G401.6 (cell line): ENCODE data around the gene DISC1.

Experiments used
- FAIRE-seq: peaks from 2 replicates; lab custom pipeline; 2012; peaks lifted over from hg19 to GRCh38; lab: Jason Lieb, UNC

The DISC1 gene

GRCh38 chr1:232009741-232010140 is 383.2 kb downstream of the DISC1 start:
- no peak for FAIRE-seq

DNA sequence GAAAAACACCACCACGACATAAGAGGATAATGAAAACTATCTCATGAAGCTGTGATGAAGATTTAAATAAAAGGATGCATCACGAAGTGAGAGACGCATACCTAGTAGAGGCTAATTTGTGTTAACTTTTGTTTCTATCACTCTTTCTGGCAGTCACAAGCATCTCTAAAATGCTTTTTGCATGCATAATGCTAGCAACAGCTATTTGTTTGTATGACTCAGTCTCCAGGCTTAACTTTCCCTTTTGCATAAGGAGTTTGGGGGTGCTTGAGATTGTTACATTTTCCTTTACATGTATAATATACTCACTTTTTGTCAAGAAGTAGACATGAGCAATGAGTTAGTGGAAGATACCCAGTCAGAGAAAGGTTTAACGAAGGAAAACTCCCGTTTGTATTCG is 385.4 kb downstream of the DISC1 start:
- FAIRE-seq, result no peak

DNA sequence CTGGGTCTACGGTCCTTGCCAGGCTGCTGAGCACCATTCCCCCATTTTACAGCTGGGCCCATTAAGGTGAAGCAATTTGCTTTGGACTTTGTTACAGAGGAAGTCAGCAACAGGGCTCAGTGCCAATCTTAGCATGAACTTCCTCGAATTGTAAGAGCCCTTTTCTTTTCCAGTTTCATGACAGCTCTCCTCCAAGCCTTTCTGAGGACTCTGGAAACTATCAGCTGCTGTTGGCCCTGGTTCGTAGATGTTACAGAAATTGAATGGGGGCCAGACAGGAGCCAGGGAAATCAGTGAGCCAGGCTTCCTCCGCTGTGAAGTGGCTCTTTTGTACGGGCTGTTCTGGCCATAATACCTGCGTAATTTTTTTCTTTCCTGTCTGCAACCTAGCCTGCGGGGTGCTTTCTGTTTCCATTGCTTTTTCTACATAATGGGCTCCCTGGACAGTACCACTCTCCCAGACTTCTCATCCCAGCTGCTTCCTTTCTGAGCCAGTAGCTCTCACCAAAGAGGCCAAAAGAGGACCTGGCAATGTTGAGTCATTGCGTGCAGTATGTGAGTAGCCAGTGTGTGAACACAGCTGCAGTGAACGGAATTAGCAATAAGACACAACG is 386.3 kb downstream of the DISC1 start:
- FAIRE-seq, result no peak

DNA sequence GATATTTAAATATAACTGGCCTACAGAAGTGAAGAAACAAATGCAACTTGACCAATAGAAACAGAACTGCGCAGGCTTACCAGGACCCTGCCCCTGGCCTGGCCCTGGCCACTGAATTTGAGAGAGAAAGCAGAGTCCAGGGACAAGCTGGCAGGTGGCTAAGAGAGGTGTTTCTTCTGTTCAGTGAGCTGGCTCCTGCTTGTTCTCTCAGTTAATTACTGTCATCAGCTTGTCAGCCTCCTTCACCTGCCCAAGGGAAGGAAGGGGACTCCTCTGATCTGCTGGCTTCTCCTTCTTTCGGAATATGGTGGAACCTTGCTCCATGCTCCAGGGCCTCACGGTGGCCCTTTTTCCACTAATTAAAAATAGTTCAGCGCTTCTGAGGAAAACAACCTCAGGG is 388.4 kb downstream of the DISC1 start:
- no peak for FAIRE-seq

DNA sequence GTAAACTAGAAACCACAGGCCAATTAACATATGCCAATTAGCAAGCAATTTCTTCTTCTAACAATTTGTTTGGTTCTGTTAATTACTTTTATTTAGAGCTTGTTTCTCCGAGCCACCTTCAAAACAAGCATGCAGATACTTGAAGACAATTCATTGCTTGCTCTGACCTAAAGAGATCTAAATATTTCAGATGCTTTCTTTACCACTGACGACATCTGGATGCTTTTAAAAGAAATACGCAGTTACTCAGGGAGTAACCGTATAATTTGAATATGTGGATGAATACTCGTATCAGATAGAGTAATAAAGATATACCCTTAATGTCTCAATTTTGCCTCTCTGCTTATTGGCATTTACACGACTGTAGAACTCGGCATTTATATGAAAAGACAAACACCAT is 390.0 kb downstream of the DISC1 start:
- no peak for FAIRE-seq

GRCh38 chr1:232017057-232017456 is 390.5 kb downstream of the DISC1 start:
- FAIRE-seq, result no peak

DNA sequence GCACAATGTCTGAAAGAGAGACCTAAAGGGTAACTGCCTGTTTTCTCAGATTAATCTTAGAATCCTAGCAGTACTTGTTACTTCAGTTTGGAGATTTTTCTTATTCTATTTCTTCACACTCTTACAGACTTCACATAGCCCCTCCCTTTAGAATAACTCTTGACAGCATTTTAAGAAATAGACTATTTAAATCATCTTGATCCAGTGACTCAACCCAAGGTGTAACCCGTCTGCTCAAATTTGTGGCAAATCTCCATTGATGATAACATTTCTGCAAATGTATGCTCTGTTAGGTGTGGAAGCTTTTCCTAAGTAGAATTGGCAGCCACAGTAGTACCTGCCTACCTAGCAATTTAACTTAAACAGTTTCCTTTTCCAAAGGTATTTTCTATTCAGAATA is 391.2 kb downstream of the DISC1 start:
- FAIRE-seq, result no peak

- FAIRE-seq, result no peak
These were observed 391.8 kb downstream of the DISC1 start for GRCh38 chr1:232018231-232019025.

- no peak for FAIRE-seq
These were observed 392.4 kb downstream of the DISC1 start for GRCh38 chr1:232019026-232019340.

DNA sequence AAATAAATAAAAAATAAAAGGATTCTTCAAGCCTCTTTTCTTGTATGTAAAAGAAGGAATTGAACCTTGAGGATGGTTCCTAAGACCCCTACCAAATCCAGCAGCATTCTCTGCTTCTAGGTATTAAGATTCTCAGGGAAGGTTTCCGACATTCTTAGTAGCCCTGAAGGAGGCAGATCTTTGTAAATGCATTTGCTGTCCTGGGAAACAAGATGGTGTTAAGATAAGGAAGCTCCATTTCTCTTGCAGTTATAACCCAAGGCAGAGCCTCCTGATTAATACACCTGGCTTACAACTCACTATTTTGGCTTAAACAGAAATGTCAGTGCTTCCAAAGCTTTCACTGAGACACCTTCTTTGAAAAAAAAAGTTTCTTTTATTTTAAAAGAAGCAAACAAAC is 393.8 kb downstream of the DISC1 start:
- FAIRE-seq, result no peak

GRCh38 chr1:232029315-232029714 is 402.7 kb downstream of the DISC1 start:
- FAIRE-seq, result no peak

GRCh38 chr1:232031156-232031555 is 404.6 kb downstream of the DISC1 start:
- FAIRE-seq, result no peak

GRCh38 chr1:232033285-232033684 is 406.7 kb downstream of the DISC1 start:
- no peak for FAIRE-seq

DNA sequence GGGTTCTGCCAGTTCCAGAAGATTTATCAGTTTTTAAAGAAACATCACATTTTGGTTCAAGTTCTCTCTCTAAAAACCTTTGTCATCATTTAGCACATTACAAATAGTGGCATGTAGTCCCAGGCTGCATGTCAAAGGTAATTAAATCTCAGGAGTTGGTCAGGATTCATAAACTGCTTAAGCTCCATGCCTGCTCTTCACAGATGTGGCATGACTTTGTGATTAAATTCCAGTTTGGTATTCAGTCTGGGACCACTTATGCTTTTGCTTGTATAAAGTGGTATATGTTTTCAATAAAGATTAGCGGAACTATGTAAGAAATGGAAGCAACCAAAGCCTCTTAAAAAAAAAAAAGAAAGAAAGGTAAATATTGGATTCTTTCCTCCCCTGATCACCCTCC is 408.0 kb downstream of the DISC1 start:
- no peak for FAIRE-seq

- no peak for FAIRE-seq
These were observed 409.8 kb downstream of the DISC1 start for GRCh38 chr1:232036181-232036933.

DNA sequence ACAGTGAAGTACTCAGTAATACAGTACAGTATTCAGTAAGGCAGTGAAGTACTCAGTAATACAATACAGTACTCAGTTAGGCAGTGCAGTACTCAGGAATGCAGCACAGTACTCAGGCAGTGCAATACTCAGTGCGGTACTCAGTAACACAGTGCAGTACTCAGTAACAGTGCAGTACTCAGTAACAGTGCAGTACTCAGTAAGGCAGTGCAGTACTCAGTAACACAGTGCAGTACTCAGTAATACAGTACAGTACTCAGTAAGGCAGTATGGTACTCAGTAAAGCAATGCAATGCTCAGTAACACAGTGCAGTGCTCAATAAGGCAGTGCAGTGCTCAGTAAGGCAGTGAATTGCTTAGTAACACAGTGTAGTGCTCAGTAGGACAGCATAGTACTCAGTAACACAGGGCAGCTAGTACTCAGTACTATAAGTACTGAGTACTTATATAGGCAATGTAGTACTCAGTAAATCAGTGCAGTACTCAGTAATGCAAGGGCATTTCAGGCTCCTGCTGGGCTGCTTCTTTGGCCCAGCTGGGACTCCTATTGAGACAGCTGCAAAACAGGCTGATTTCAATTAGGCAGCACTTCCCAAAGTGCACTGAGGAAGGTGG is 411.3 kb downstream of the DISC1 start:
- FAIRE-seq, result no peak

DNA sequence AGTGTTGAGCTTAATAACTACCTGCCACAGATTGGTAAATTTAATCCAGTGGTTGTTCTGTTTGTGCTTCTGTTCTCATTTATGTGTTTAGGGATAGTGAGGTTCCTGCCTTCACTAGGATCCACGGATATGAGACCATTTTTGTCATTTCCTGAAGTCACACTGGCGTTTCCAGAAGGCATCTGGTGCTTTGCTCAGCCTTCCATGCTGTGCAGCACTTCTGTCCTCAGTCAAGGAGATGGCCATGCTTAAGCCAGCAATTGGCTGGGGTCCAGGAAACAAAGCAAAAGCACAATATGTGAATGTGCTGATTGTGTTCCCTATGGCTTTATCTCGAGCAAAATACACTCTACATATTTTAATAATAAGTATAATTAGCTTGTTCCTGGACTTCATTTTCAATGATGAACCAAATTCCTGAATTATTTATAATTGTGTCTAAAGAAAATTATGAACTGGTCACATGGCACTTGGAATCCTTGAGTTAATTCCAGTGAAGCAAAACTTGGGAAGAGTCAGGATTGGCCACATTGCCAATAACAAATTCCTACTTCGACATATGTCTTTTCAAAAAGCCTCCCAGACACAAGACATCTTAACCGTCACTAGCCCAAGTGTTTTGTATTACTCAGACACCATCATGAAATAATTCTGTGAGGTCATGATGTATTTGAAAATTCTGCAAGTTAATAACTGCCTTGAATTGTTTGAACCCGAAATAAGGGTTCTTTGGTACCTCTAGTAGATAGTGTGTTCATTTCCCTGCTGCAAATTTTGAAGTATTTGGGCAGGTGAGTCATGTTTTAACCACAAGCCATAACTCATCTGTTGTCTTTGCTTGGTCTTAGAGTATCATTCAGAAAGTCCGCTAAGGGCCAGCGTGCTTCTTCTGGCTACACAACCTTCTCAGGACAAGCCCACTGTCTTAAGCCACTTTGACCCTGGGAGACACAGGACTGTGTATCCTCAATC is 412.4 kb downstream of the DISC1 start:
- no peak for FAIRE-seq

DNA sequence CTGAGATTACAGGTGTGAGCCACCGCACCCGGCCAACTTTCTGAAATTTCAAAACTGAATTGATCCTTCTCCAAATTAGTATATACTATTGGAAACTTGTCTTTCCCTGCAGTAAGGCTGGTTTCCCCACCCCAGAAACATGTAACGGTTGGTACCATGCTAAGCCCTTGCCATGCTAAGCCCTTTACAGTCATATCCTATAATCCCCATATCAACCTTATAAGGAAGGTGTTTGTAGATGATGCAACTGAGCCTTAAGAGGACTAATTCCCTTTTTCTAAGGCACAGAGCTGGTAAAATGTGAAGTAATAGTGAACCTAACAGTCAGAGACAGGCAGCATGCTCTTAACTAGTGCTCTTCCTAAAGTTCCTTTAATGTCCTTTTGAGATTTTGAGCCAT is 413.7 kb downstream of the DISC1 start:
- no peak for FAIRE-seq

GRCh38 chr1:232044728-232045127 is 418.1 kb downstream of the DISC1 start:
- FAIRE-seq, result no peak

DNA sequence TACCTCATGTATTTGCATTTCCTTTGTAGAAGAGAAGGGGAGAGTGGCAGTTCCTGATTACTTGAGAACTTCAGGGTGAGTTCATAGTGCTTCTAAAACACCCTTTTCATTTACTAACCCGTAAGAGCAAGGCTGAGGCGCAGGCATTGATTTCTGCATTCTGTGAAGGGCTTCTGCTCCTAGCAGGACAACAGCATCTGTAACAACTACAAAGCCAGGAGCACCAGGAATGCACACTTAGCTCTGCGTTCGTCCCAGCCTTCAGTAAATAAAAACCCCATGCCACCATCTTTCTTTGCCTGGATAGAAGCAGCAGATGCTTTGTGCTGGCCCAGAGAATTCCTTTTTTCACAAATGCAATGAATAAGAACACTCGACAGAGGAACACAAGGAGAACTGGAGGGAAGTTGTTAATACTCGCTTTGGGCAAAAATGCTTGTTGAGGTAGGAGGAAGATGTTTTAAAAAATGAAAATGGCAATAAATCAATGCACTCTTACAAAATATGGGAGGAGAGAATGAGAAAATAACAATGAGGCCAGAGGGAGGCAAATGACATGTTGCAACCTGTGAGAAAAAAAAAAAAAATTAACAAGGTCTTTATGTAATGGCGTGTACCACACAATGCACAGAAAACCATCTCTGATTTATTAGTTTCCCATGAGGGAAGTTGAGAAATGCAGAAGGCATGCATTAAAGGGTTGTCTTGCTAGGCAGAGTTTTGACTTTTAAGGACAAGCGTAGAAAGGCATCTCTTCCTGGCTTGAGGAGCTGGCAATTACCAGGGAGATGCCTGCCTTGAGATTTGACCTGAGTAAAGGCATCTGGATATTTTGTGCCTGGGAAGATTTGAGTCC is 418.8 kb downstream of the DISC1 start:
- FAIRE-seq, result no peak
